Gastroesophageal sphincter (tissue), 3 donors: ENCODE results near the gene SLC35F3.

ENCODE experiments used
- EP300 ChIP-seq: sonication (generic); formaldehyde crosslinking; IDR thresholded peaks from one replicate; pipeline ENCODE4 v1.6.1; 2017; ENCODE audit warnings: antibody characterized with exemption, mild to moderate bottlenecking
- POLR2A ChIP-seq, 2 donors: fragments of 450-650 bp; IDR thresholded peaks; one replicate each; pipeline ENCODE4 v1.6.1; 2017; ENCODE audit warnings: antibody characterized with exemption in 2 of 2, mild to moderate bottlenecking in 2 of 2, moderate library complexity in 1 of 2
- POLR2AphosphoS5 ChIP-seq: sonication (generic); formaldehyde crosslinking; IDR thresholded peaks from one replicate; pipeline ENCODE4 v1.6.1; 2017; ENCODE audit warnings: antibody characterized with exemption
- TF ChIP-seq, protein P1 (sequence below), 4 experiments: fragments of 200-600 bp in 2 of 4; fragments of 450-650 bp in 2 of 4; sonication (generic) in 1 of 4; IDR thresholded peaks; one replicate each; pipeline ENCODE4 v1.5.1; 2017 to 2019; ENCODE audit warnings: antibody characterized with exemption in 4 of 4, mild to moderate bottlenecking in 2 of 4, moderate library complexity in 2 of 4

DNA sequence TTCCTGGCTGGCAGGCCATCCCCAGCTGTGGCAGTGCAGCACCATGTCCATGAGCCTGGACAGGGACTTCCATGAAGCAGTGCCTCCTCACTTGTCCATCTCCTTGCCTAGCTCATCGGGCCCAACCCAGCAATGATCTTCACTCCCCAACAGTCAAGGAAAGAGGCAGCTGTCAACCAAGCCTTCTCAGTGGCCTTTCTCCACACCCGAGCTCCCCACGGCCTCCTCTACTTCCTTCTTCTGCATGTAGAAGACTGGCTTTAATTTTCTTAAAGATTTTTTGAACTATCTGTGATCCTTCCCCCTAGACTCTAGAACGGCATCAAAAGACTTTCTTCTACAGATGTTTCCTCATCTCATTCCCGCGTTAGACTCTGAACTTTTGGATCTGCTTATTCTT lies 403.2 kb downstream of the SLC35F3 start:
- TF ChIP-seq, protein P1, sequence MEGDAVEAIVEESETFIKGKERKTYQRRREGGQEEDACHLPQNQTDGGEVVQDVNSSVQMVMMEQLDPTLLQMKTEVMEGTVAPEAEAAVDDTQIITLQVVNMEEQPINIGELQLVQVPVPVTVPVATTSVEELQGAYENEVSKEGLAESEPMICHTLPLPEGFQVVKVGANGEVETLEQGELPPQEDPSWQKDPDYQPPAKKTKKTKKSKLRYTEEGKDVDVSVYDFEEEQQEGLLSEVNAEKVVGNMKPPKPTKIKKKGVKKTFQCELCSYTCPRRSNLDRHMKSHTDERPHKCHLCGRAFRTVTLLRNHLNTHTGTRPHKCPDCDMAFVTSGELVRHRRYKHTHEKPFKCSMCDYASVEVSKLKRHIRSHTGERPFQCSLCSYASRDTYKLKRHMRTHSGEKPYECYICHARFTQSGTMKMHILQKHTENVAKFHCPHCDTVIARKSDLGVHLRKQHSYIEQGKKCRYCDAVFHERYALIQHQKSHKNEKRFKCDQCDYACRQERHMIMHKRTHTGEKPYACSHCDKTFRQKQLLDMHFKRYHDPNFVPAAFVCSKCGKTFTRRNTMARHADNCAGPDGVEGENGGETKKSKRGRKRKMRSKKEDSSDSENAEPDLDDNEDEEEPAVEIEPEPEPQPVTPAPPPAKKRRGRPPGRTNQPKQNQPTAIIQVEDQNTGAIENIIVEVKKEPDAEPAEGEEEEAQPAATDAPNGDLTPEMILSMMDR (IDR thresholded peaks at IDR 0.05), result no peak
- TF ChIP-seq POLR2AphosphoS5, result no peak
- TF ChIP-seq POLR2A (IDR thresholded peaks at IDR 0.05), result no peak
- TF ChIP-seq EP300, result no peak
